GM13977 (cell line): Measurements from ENCODE around the gene ZNF277.

Experiments used
- DNase-seq: peaks from one replicate; pipeline ENCODE4 v3.0.0; 2012; ENCODE audit warnings: low spot score
- CTCF ChIP-seq: IDR thresholded peaks from 2 replicates; pipeline ENCODE4 v1.5.1; 2012; ENCODE audit warnings: mild to moderate bottlenecking, control low read depth; ENCODE audit not compliant: insufficient read depth; ENCODE audit errors: extremely low read depth, missing control alignments
- in situ Hi-C: fragments of 300-500 bp; cut with MboI; formaldehyde crosslinking; loops from one replicate; pipeline ENCODE4 v1.12.0; 2022; ENCODE audit warnings: low sequenced_read_pairs, low pct_unique_long_range_greater_than_20kb, mixed read lengths, inconsistent platforms; ENCODE audit not compliant: unreplicated experiment

The ZNF277 gene

DNA sequence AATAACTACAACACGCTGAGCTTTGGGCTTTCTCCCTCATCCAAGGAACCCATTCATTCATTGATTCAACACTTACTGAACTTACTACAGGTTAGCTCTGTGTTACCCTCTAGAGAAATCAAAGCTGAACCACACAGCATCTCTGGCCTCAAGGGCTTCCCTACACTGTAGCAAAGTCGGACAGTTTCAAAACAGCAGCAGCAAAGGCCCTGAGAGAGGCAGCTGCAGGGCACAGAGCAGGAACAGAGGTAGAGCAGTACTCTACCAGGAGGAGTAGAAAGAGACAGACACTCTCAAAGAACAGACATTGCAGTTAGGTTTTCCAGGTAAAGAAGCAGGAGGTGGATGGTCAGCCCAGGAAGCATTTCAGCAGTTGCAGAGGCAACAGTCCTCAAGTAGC lies 16.4 kb upstream of the ZNF277 start:
- DNase-seq, result no peak
- no peak for TF ChIP-seq CTCF
- in situ Hi-C loops, result no loop called here

DNA sequence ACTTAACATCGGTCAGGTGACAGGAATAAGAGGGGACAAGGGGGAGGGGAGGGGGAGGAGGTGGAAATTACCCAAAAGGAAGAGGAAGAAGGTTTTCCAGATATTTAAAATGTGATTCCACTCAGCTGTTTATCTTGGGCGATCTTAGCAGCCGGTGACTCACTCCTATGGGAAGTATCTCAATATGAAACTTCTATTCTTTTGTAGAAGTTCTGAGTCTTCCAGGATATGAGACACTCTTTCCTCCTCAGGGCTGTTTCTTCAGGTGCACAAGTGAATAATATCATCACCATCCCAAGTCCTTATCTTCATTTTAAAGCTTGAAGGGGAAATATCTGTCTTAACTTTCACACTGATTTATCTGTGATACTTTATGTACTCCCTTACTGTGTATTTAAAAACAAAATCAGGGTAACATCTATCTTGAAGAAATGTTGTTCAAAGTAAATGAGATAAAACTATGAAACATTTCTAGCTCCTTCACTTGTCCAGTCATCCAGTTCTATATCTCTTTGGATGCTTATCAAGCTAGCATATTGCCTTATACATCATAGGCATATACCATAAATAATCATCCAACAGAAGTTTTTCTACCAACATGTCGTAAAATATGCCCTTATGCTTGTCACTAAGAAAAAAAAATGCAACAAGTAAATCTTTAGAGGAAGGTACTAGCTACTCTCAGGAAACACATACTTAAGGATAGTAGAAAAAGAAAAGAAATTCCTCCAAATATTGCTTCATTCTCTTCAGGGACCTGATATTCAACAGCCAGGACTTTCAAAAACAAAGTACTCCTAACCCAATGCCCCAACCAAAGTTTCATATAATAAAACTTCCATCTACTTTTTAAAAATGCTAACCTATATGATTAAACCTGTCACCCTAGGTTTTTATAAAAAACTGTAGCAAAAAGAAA lies 14.0 kb upstream of the ZNF277 start:
- in situ Hi-C loops, result no loop called here
- no peak for DNase-seq
- TF ChIP-seq CTCF, result no peak

DNA sequence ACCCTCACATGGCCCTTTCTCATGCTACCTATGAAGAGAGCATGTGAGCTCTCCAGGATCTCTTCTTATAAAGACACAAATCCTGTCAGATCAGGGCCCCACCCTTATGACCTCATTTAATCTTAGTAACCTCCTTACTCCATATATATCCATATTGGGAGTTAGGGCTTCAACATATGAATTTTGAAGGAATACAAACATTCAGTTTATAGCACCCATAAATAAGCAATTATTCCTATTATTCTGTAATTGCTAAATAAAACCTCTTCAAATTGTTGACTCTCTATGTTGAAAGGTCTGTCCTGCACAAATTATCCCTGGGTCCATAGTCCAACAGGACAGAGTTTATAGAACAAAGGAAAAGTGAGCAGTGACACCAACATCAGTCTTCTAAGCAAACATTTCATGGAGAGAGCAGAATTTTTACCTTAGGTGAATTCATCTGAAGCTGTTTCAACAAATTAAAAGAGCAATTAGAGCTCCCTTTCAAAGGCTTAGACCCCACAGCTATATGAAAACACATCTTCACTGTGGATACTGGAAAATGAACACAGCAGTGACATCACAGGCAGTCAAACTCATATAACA lies 12.5 kb upstream of the ZNF277 start:
- no peak for DNase-seq
- no peak for TF ChIP-seq CTCF
- in situ Hi-C loops, result no loop called here

DNA sequence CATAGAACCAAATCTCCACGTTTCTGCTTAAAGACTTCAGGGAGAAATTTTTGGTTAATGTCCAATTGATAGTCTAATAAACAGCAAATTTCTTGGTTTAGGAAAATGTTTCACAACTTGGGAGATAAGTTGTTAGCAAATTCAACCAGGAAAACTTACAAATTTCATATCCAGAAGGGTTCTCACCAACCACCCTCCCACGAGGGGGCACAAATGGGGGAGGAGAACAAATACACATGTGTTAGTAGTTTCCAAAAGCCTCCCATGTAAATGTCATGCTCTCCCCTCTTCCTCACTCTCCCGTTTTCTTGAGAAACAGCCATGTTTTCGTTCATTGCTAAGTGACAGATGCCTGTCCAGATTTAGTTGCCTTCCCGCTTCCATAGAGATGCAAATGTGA lies 10.8 kb upstream of the ZNF277 start:
- no peak for DNase-seq
- in situ Hi-C loops, result no loop called here
- TF ChIP-seq CTCF, result no peak

DNA sequence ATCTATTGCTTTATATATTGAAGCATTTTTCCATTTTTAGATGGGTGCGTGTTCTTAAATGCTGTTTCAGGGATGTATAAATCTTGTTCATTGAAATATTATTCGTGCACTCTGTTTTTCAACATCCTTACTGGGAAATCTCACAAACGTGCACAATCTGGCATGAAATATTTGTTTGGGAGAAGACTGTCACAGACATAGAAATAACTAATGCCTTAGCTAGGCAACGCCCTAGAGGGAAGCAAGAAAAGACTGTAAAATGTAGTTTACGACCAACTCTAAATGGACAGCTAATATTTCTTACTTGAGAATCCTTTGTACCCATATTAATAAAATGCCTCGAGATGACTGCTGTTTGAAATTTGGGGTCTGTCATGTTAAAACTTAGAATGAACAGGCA lies 9.2 kb upstream of the ZNF277 start:
- no peak for DNase-seq
- TF ChIP-seq CTCF, result no peak
- in situ Hi-C loops, result no loop called here

GRCh38 chr7:112199035-112199655 lies 7.3 kb upstream of the ZNF277 start:
- no peak for DNase-seq
- in situ Hi-C loops, result no loop called here
- TF ChIP-seq CTCF, result no peak
